MM.1S (cell line): ENCODE data around the gene CACNG4.

Experiments used
- DNase-seq: peaks from one replicate; pipeline ENCODE4 v3.0.0-alpha.2; 2015
- H2AFZ ChIP-seq: fragments of 300-600 bp; sonication (generic); 2 replicates; pipeline ENCODE4 v1.6.0; 2016; ENCODE audit warnings: antibody characterized with exemption, low read length
- H3F3A ChIP-seq: fragments of 300-600 bp; sonication (generic); 2 replicates; pipeline ENCODE4 v1.6.1; 2016; ENCODE audit warnings: mild to moderate bottlenecking, antibody characterized with exemption, low read length, moderate library complexity, mixed read lengths; ENCODE audit not compliant: insufficient read depth
- H3K27ac ChIP-seq: fragments of 300-600 bp; sonication (generic); 2 replicates; pipeline ENCODE4 v1.5.1; 2016; ENCODE audit warnings: mild to moderate bottlenecking, low read length
- H3K27me3 ChIP-seq: fragments of 300-600 bp; sonication (generic); replicated peaks from 2 replicates; pipeline ENCODE4 v1.6.0; 2016; ENCODE audit warnings: low read length; ENCODE audit not compliant: insufficient read depth
- H3K36me3 ChIP-seq: fragments of 300-600 bp; sonication (generic); replicated peaks from 2 replicates; pipeline ENCODE4 v1.6.1; 2016; ENCODE audit warnings: mild to moderate bottlenecking, low read length, mixed read lengths; ENCODE audit not compliant: insufficient read depth
- H3K4me1 ChIP-seq: fragments of 300-600 bp; sonication (generic); 2 replicates; pipeline ENCODE4 v1.6.1; 2016; ENCODE audit warnings: low read length, mixed read lengths
- H3K4me2 ChIP-seq: fragments of 300-600 bp; sonication (generic); 2 replicates; pipeline ENCODE4 v1.6.0; 2016; ENCODE audit warnings: low read depth, low read length
- H3K4me3 ChIP-seq: fragments of 300-600 bp; sonication (generic); 2 replicates; pipeline ENCODE4 v1.5.1; 2016; ENCODE audit warnings: low read length, mixed read lengths
- H3K79me2 ChIP-seq: fragments of 300-600 bp; sonication (generic); 2 replicates; pipeline ENCODE4 v1.6.1; 2016; ENCODE audit warnings: mixed run types, low read length, mixed read lengths
- H3K9ac ChIP-seq: fragments of 300-600 bp; sonication (generic); 2 replicates; pipeline ENCODE4 v1.6.1; 2016; ENCODE audit warnings: low read length, mixed read lengths
- H3K9me2 ChIP-seq: fragments of 300-600 bp; sonication (generic); replicated peaks from 2 replicates; pipeline ENCODE4 v1.6.1; 2016; ENCODE audit warnings: mild to moderate bottlenecking, low read length, mixed read lengths; ENCODE audit not compliant: insufficient read depth
- H3K9me3 ChIP-seq: fragments of 300-600 bp; sonication (generic); replicated peaks from 2 replicates; pipeline ENCODE4 v1.6.1; 2016; ENCODE audit warnings: mild to moderate bottlenecking, low read length, mixed read lengths; ENCODE audit not compliant: insufficient read depth
- H4K20me1 ChIP-seq: fragments of 300-600 bp; sonication (generic); 2 replicates; pipeline ENCODE4 v1.6.1; 2016; ENCODE audit warnings: mild to moderate bottlenecking, low read length, moderate library complexity, mixed read lengths; ENCODE audit not compliant: insufficient read depth
- EZH2 ChIP-seq: fragments of 300-600 bp; sonication (generic); optimal IDR thresholded peaks from 2 replicates; pipeline ENCODE3; 2017; ENCODE audit warnings: low read depth, mild to moderate bottlenecking, antibody characterized with exemption, low read length, mixed read lengths
- EZH2phosphoT487 ChIP-seq: fragments of 300-600 bp; sonication (generic); IDR thresholded peaks from 2 replicates; pipeline ENCODE4 v1.6.1; 2018; ENCODE audit warnings: antibody characterized with exemption, low read length
- TF ChIP-seq, protein P1 (sequence below): fragments of 300-600 bp; sonication (generic); IDR thresholded peaks from 2 replicates; pipeline ENCODE4 v1.5.1; 2016; ENCODE audit warnings: antibody characterized with exemption, low read length, mixed read lengths

CACNG4 gene

GRCh38 chr17:67044016-67044772 lies 79.7 kb downstream of the CACNG4 start, which contains the start of gene CACNG1:
CACNG1 (plus strand) TSS chr17:67044554; CDS start chr17:67044661, 107 bp downstream.
- no peak for TF ChIP-seq EZH2
- TF ChIP-seq, protein P1, sequence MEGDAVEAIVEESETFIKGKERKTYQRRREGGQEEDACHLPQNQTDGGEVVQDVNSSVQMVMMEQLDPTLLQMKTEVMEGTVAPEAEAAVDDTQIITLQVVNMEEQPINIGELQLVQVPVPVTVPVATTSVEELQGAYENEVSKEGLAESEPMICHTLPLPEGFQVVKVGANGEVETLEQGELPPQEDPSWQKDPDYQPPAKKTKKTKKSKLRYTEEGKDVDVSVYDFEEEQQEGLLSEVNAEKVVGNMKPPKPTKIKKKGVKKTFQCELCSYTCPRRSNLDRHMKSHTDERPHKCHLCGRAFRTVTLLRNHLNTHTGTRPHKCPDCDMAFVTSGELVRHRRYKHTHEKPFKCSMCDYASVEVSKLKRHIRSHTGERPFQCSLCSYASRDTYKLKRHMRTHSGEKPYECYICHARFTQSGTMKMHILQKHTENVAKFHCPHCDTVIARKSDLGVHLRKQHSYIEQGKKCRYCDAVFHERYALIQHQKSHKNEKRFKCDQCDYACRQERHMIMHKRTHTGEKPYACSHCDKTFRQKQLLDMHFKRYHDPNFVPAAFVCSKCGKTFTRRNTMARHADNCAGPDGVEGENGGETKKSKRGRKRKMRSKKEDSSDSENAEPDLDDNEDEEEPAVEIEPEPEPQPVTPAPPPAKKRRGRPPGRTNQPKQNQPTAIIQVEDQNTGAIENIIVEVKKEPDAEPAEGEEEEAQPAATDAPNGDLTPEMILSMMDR, result no peak
- Histone ChIP-seq H2AFZ (no peak within 1 kb of the TSS), H3F3A (no peaks in the 10 kb centered on the region), H3K9ac (no peak within 1 kb of the TSS), H3K79me2 (no peaks in the 10 kb centered on the region), H3K4me3 (no peak within 1 kb of the TSS), H4K20me1 (no peaks in the 10 kb centered on the region), H3K36me3 (no peaks in the 10 kb centered on the region), H3K4me2 (no peak within 1 kb of the TSS), H3K27ac (no peak within 1 kb of the TSS), H3K27me3 (no peaks in the 10 kb centered on the region), H3K9me2 (no peaks in the 10 kb centered on the region), H3K4me1 (no peaks in the 10 kb centered on the region), H3K9me3 (no peaks in the 10 kb centered on the region)
- no peak for DNase-seq

DNA sequence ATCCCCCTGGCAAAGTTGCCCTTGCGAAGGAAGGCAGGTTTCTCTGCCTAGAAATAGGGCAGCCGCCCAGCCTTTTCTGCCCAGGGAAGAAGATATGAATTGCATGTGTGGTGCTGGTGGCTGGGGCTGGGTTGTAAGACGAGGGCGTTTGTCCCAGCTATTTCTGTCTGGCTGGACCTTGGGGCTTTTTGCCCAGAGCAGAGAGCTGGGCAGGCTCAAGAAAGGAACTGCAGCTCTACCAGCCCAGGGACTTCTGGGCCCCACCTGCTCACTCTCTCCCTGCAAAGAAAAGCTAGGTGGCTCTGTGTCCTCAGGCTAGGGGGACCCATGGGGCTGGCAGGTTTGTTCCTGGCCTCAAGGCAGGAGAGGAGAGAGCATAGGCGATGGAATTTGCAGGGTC lies 80.4 kb downstream of the CACNG4 start:
- Histone ChIP-seq H3K36me3 (no peaks in the 10 kb centered on the region), H3K27me3 (no peaks in the 10 kb centered on the region), H3K9me2 (no peaks in the 10 kb centered on the region), H3K79me2 (no peaks in the 10 kb centered on the region), H3F3A (no peaks in the 10 kb centered on the region), H3K4me1 (no peaks in the 10 kb centered on the region), H3K4me2 (no peak overlapping the region), H3K9ac (no peak overlapping the region), H3K4me3 (no peak overlapping the region), H2AFZ (no peak overlapping the region), H3K9me3 (no peaks in the 10 kb centered on the region), H4K20me1 (no peaks in the 10 kb centered on the region), H3K27ac (no peak overlapping the region)
- TF ChIP-seq EZH2phosphoT487, result no peak
- no peak for TF ChIP-seq EZH2
- TF ChIP-seq, protein P1, result no peak
- DNase-seq, result no peak

DNA sequence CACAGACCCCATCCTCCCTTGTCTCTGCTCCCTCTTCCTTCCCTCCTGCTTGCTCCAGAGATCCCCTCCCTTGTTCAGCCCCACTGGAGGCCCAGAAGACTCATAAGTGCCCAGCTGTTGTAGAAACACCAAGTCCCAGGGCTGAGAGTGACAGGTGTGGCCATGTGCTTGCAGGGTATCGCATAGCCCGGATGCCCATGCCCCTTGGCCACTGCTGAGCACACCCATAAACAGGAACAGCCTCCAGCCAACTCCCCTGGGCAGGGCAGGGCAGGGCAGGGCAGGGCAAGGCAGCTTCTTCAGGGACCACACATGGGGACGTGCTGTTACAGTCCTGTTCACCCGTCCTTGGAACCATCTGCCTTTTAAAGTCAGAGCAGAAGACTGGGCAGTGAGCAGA lies 81.9 kb downstream of the CACNG4 start:
- DNase-seq, result no peak
- H3K27ac ChIP-seq, result no peak overlapping the region
- H3K36me3 ChIP-seq, result no peaks in the 10 kb centered on the region
- no peaks in the 10 kb centered on the region for H3K79me2 ChIP-seq
- H4K20me1 ChIP-seq, result no peaks in the 10 kb centered on the region
- no peak overlapping the region for H3K4me2 ChIP-seq
- no peak overlapping the region for H3K9ac ChIP-seq
- H3K4me3 ChIP-seq, result no peak overlapping the region
- H3F3A ChIP-seq, result no peaks in the 10 kb centered on the region
- no peak overlapping the region for H2AFZ ChIP-seq
- H3K4me1 ChIP-seq, result no peaks in the 10 kb centered on the region
- no peaks in the 10 kb centered on the region for H3K9me2 ChIP-seq
- H3K9me3 ChIP-seq, result no peaks in the 10 kb centered on the region
- TF ChIP-seq EZH2phosphoT487 (no peak), EZH2 (no peak)
- TF ChIP-seq, protein P1, result no peak
- no peaks in the 10 kb centered on the region for H3K27me3 ChIP-seq
